ENCODE results near the gene NUDT14.

DNA sequence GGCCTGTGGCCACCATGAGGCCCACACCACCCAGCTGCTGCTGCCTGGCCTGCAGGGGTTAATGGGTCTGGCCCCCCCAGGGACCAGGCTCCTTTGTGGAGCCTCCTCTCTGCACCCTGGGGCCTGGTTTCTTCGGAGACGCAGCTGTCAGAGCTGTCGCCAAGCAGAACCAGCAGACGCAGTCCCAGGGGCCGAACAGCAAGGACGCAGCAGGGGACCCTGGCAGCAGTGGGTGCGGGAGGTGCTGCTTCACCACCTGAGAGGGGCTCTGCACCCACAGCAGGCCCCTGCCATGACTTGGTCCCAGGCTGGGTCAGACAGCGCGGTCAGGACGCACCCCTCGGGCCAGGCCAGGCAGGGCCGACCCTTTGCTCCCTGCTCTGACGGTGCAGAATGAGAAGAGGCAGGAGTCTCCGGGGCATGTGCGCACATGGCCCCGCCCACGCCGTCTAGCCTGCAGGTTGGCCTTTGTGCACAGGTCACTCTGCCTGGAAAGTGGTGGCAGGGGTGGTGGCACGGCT lies 43.0 kb downstream of the NUDT14 start:
- TF ChIP-seq, protein P1, sequence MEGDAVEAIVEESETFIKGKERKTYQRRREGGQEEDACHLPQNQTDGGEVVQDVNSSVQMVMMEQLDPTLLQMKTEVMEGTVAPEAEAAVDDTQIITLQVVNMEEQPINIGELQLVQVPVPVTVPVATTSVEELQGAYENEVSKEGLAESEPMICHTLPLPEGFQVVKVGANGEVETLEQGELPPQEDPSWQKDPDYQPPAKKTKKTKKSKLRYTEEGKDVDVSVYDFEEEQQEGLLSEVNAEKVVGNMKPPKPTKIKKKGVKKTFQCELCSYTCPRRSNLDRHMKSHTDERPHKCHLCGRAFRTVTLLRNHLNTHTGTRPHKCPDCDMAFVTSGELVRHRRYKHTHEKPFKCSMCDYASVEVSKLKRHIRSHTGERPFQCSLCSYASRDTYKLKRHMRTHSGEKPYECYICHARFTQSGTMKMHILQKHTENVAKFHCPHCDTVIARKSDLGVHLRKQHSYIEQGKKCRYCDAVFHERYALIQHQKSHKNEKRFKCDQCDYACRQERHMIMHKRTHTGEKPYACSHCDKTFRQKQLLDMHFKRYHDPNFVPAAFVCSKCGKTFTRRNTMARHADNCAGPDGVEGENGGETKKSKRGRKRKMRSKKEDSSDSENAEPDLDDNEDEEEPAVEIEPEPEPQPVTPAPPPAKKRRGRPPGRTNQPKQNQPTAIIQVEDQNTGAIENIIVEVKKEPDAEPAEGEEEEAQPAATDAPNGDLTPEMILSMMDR (conservative IDR thresholded peaks at IDR 0.05; ENCODE audit: low read length), result no peak
- no peak for TF ChIP-seq EZH2phosphoT487 (IDR thresholded peaks at IDR 0.05; ENCODE audit: borderline replicate concordance)
